ENCODE measurements around the gene USH2A.

USH2A gene

GRCh38 chr1:216119600-216119999 is 303.6 kb downstream of the USH2A start:
- DNase-seq, result no peak

GRCh38 chr1:216114180-216114579 is 309.1 kb downstream of the USH2A start:
- DNase-seq, result no peak

GRCh38 chr1:216113181-216113580 is 310.1 kb downstream of the USH2A start:
- DNase-seq, result no peak

- no peak for DNase-seq
Measured at GRCh38 chr1:216111842-216112241, 311.4 kb downstream of the USH2A start.

GRCh38 chr1:216095400-216095799 is 327.8 kb downstream of the USH2A start:
- no peak for DNase-seq

GRCh38 chr1:216090556-216090955 is 332.7 kb downstream of the USH2A start:
- DNase-seq, result no peak

GRCh38 chr1:216086678-216087077 is 336.6 kb downstream of the USH2A start:
- DNase-seq, result no peak

GRCh38 chr1:216081445-216081844 is 341.8 kb downstream of the USH2A start:
- DNase-seq, result no peak

GRCh38 chr1:216076751-216077150 is 346.5 kb downstream of the USH2A start:
- no peak for DNase-seq

GRCh38 chr1:216075339-216075738 is 347.9 kb downstream of the USH2A start:
- DNase-seq, result no peak

GRCh38 chr1:216073793-216074595 is 349.3 kb downstream of the USH2A start:
- no peak for DNase-seq

- no peak for DNase-seq
Measured at GRCh38 chr1:216071262-216071661, 352.0 kb downstream of the USH2A start.

GRCh38 chr1:216064643-216065042 is 358.6 kb downstream of the USH2A start:
- no peak for DNase-seq

GRCh38 chr1:216057947-216058346 is 365.3 kb downstream of the USH2A start:
- no peak for DNase-seq

GRCh38 chr1:216057063-216057462 is 366.2 kb downstream of the USH2A start:
- no peak for DNase-seq

- DNase-seq, result no peak
Measured at GRCh38 chr1:216055004-216055403, 368.2 kb downstream of the USH2A start.

GRCh38 chr1:216054600-216054999 is 368.6 kb downstream of the USH2A start:
- no peak for DNase-seq

- DNase-seq, result no peak
Measured at GRCh38 chr1:216051071-216051470, 372.2 kb downstream of the USH2A start.

GRCh38 chr1:216049741-216050430 is 373.4 kb downstream of the USH2A start:
- DNase-seq, result no peak

- DNase-seq, result no peak
Measured at GRCh38 chr1:216047811-216048572, 375.3 kb downstream of the USH2A start.

- DNase-seq, result no peak
Measured at GRCh38 chr1:216046336-216046735, 376.9 kb downstream of the USH2A start.

- no peak for DNase-seq
Measured at GRCh38 chr1:216045400-216045799, 377.8 kb downstream of the USH2A start.

- DNase-seq, result no peak
Measured at GRCh38 chr1:216044538-216044937, 378.7 kb downstream of the USH2A start.

- DNase-seq, result no peak
Measured at GRCh38 chr1:216034506-216034905, 388.7 kb downstream of the USH2A start.
